22Rv1 (cell line): ENCODE measurements around the gene RASD2.

ENCODE experiments used
- ZFX ChIP-seq: fragments of 450-650 bp; IDR thresholded peaks from 2 replicates; pipeline ENCODE4 v1.6.1; 2017; ENCODE audit warnings: antibody characterized with exemption, borderline replicate concordance
- TF ChIP-seq, protein P1 (sequence below): fragments of 450-650 bp; IDR thresholded peaks from 2 replicates; pipeline ENCODE4 v1.5.1; 2017; ENCODE audit warnings: mild to moderate bottlenecking

- TF ChIP-seq, protein P1, sequence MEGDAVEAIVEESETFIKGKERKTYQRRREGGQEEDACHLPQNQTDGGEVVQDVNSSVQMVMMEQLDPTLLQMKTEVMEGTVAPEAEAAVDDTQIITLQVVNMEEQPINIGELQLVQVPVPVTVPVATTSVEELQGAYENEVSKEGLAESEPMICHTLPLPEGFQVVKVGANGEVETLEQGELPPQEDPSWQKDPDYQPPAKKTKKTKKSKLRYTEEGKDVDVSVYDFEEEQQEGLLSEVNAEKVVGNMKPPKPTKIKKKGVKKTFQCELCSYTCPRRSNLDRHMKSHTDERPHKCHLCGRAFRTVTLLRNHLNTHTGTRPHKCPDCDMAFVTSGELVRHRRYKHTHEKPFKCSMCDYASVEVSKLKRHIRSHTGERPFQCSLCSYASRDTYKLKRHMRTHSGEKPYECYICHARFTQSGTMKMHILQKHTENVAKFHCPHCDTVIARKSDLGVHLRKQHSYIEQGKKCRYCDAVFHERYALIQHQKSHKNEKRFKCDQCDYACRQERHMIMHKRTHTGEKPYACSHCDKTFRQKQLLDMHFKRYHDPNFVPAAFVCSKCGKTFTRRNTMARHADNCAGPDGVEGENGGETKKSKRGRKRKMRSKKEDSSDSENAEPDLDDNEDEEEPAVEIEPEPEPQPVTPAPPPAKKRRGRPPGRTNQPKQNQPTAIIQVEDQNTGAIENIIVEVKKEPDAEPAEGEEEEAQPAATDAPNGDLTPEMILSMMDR, result no peak
- TF ChIP-seq ZFX, result no peak
Observed at GRCh38 chr22:35524966-35525686, 15.5 kb upstream of the RASD2 start.
